B cell (primary cell): ENCODE data around the gene PRAF2. TPM values are rescaled to one million over a fixed set of nuclear protein-coding genes. Genes with fewer than 3 reads are reported as not detected.

Experiments
- ATAC-seq: fragments of 200-7000 bp; cut with Tn5 transposase; one replicate; pipeline ENCODE4 v1.10.0; 2021; ENCODE audit warnings: low read depth, mild to moderate bottlenecking, moderate number of reproducible peaks, moderate library complexity
- CTCF ChIA-PET: fragments of 350-600 bp; sonication (Branson Sonifier 250); formaldehyde crosslinking; loops from one replicate; lab custom pipeline; 2021; ENCODE audit warnings: antibody characterized with exemption, inconsistent platforms; lab: Charles Lee
- POLR2A ChIA-PET: fragments of 350-600 bp; sonication (Branson Sonifier 250); formaldehyde crosslinking; loops from one replicate; lab custom pipeline; 2021; ENCODE audit warnings: antibody characterized with exemption; lab: Charles Lee
- DNase-seq: peaks from one replicate; pipeline ENCODE4 v3.0.0; 2013
- H2AFZ ChIP-seq: 2 replicates; pipeline ENCODE4 v1.6.1; 2012; ENCODE audit warnings: mild to moderate bottlenecking, low read depth, low read length; ENCODE audit not compliant: insufficient read depth, poor library complexity, severe bottlenecking
- H3K27ac ChIP-seq, 2 donors: 1 replicate in 1 of 2; 2 replicates in 1 of 2; pipeline ENCODE4 v1.5.1; 2012 to 2013; ENCODE audit warnings: low read length in 2 of 2, mild to moderate bottlenecking in 2 of 2, moderate library complexity in 1 of 2
- H3K27me3 ChIP-seq, 4 experiments: fragments of 200-600 bp in 1 of 4; sonication (generic) in 1 of 4; replicated peaks in 1 of 4; 1 replicate in 2 of 4; 2 replicates in 2 of 4; pipeline versions ENCODE4 v1.6.1 to v1.7.0; 2013 to 2016; ENCODE audit warnings: low read length in 3 of 4, mild to moderate bottlenecking in 2 of 4, mixed read lengths in 1 of 4, moderate library complexity in 1 of 4; ENCODE audit not compliant: insufficient read depth in 4 of 4, control insufficient read depth in 3 of 4; ENCODE audit errors: control extremely low read depth in 1 of 4
- H3K36me3 ChIP-seq, 2 experiments: replicated peaks in 1 of 2; 1 replicate in 1 of 2; 2 replicates in 1 of 2; pipeline versions ENCODE4 v1.6.1 to v1.7.1; 2013; ENCODE audit warnings: low read length in 1 of 2; ENCODE audit not compliant: insufficient read depth in 2 of 2, control insufficient read depth in 1 of 2; ENCODE audit errors: control extremely low read depth in 1 of 2, extremely low read depth in 1 of 2
- H3K4me1 ChIP-seq, 2 donors: fragments of 200-600 bp in 1 of 2; sonication (generic) in 1 of 2; 1 replicate in 1 of 2; 2 replicates in 1 of 2; pipeline versions ENCODE4 v1.5.1 to v1.6.1; 2013 to 2017; ENCODE audit warnings: low read length in 2 of 2; ENCODE audit not compliant: control insufficient read depth in 2 of 2, insufficient read depth in 2 of 2
- H3K4me2 ChIP-seq: replicated peaks from 2 replicates; pipeline ENCODE3; 2012; ENCODE audit warnings: mild to moderate bottlenecking, low read depth, low read length; ENCODE audit not compliant: poor library complexity, severe bottlenecking
- H3K4me3 ChIP-seq, 5 experiments: fragments of 200-600 bp in 1 of 5; sonication (generic) in 1 of 5; 1 replicate in 3 of 5; 2 replicates in 2 of 5; pipeline versions ENCODE4 v1.5.1 to v1.7.0; 2011 to 2016; ENCODE audit warnings: low read length in 4 of 5, mild to moderate bottlenecking in 4 of 5, low read depth in 2 of 5, control low read depth in 1 of 5, moderate library complexity in 1 of 5; ENCODE audit not compliant: insufficient read depth in 1 of 5; ENCODE audit errors: control extremely low read depth in 1 of 5, extremely low read depth in 1 of 5
- H3K79me2 ChIP-seq: fragments of 200-600 bp; sonication (generic); one replicate; pipeline ENCODE4 v1.6.0; 2016; ENCODE audit warnings: low read length; ENCODE audit not compliant: control insufficient read depth, insufficient read depth
- H3K9ac ChIP-seq: fragments of 200-600 bp; sonication (generic); 2 replicates; pipeline ENCODE4 v1.6.1; 2017; ENCODE audit warnings: mild to moderate bottlenecking, low read length, moderate library complexity
- H3K9me3 ChIP-seq, 3 donors: one replicate each; pipeline versions ENCODE4 v1.6.1 to v1.7.1; 2013; ENCODE audit warnings: low read length in 2 of 3; ENCODE audit not compliant: control insufficient read depth in 2 of 3, insufficient read depth in 1 of 3; ENCODE audit errors: control extremely low read depth in 1 of 3
- H4K20me1 ChIP-seq: 2 replicates; pipeline ENCODE4 v1.6.0; 2012; ENCODE audit warnings: mild to moderate bottlenecking, low read length; ENCODE audit not compliant: insufficient read depth, control insufficient read depth, poor library complexity, severe bottlenecking
- H3K27ac Mint-ChIP-seq: one replicate; pipeline ENCODE4 v1.8.0; 2021; ENCODE audit warnings: mixed read lengths
- H3K27me3 Mint-ChIP-seq: one replicate; pipeline ENCODE4 v1.8.0; 2021; ENCODE audit warnings: mixed read lengths
- H3K4me1 Mint-ChIP-seq: one replicate; pipeline ENCODE4 v1.8.0; 2021; ENCODE audit warnings: mixed read lengths
- H3K4me3 Mint-ChIP-seq: one replicate; pipeline ENCODE4 v1.8.0; 2021; ENCODE audit warnings: mixed read lengths
- H3K9me3 Mint-ChIP-seq: one replicate; pipeline ENCODE4 v1.8.0; 2022; ENCODE audit warnings: mixed read lengths; ENCODE audit not compliant: insufficient read depth
- EZH2 ChIP-seq: IDR thresholded peaks from 2 replicates; pipeline ENCODE4 v1.6.1; 2012; ENCODE audit warnings: borderline replicate concordance, low read depth, mild to moderate bottlenecking, moderate library complexity, low read length; ENCODE audit not compliant: insufficient read depth, poor library complexity, severe bottlenecking
- WGBS: methylation state at CpG from one replicate; pipeline ENCODE4 v1.1.5; 2013; ENCODE audit warnings: missing lambda C conversion rate; ENCODE audit not compliant: insufficient coverage; 5-methylcytosine and 5-hydroxymethylcytosine counted together
- intact Hi-C: fragments of 100-400 bp; cut with micrococcal nuclease; formaldehyde crosslinking; loops from one replicate; pipeline ENCODE4 v1.10.0; 2022
- polyA plus RNA-seq: library from polyadenylated mRNA; depleted of rRNA; stranded (reverse); fragments of >200 nt; gene quantifications from 2 replicates; pipeline ENCODE4 v1.2.3, GENCODE V29; 2012
- total RNA-seq, 2 donors: library from RNA; stranded (reverse); fragments of 120-200 nt in 1 of 2; gene quantifications; 1 replicate in 1 of 2; 2 replicates in 1 of 2; pipeline versions ENCODE4 v1.2.3 to v1.2.4, GENCODE V29; 2013 to 2022
- TF ChIP-seq, protein P1 (sequence below): fragments of 200-600 bp; IDR thresholded peaks from one replicate; pipeline ENCODE4 v1.8.0; 2022; ENCODE audit warnings: antibody characterized with exemption, mild to moderate bottlenecking

The PRAF2 gene
- total and polyA plus RNA-seq, 2 donors (not counting 1 experiment from before 2014, with no cell fraction given), result 19.0 to 19.4 TPM

DNA sequence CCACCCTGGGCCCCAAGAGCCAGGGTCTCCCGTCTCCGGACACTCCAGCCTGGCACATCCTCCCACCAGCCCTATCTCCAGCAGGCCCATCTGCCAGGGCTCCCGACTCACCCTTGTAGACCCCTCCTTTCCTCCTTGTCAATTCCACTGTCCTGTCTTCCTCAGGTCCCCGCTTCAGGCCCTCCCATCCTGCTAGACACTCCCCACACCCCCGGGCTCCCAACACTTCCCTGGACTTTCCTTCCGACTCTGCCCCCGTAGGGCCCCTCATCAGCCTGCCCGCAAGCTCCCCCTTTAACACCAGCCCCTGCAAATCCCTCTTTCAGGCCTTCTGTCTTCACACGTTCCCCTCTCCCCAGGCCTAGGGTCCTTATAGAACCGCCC is 1.1 kb downstream of the PRAF2 start:
- POLR2A ChIA-PET, result no interaction called here
- no peaks in the 10 kb centered on the region for H3K79me2 ChIP-seq

GRCh38 chrX:49071877-49072711 is 1.7 kb downstream of the PRAF2 start:
- no peak overlapping the region for H3K4me3 Mint-ChIP-seq
- H3K27ac Mint-ChIP-seq, result no peak overlapping the region
- peaks cover 0 to 18% of the 10 kb centered on the region in 2 donors for H3K4me1 ChIP-seq
- H3K9me3 ChIP-seq, result peaks cover 0 to 11% (median 0%) of the 10 kb centered on the region in 3 donors
- H4K20me1 ChIP-seq, result no peaks in the 10 kb centered on the region
- TF ChIP-seq, protein P1, sequence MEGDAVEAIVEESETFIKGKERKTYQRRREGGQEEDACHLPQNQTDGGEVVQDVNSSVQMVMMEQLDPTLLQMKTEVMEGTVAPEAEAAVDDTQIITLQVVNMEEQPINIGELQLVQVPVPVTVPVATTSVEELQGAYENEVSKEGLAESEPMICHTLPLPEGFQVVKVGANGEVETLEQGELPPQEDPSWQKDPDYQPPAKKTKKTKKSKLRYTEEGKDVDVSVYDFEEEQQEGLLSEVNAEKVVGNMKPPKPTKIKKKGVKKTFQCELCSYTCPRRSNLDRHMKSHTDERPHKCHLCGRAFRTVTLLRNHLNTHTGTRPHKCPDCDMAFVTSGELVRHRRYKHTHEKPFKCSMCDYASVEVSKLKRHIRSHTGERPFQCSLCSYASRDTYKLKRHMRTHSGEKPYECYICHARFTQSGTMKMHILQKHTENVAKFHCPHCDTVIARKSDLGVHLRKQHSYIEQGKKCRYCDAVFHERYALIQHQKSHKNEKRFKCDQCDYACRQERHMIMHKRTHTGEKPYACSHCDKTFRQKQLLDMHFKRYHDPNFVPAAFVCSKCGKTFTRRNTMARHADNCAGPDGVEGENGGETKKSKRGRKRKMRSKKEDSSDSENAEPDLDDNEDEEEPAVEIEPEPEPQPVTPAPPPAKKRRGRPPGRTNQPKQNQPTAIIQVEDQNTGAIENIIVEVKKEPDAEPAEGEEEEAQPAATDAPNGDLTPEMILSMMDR, result no peak
- TF ChIP-seq EZH2, result no peak
- no peak overlapping the region for H2AFZ ChIP-seq
- DNase-seq, result no peak
- ATAC-seq, result no peak
- H3K4me2 ChIP-seq, result no peak overlapping the region
- 86% methylated on average over 30 of the region's 63 CpGs for WGBS
- H3K36me3 ChIP-seq, result no peaks in the 10 kb centered on the region
- H3K27me3 Mint-ChIP-seq, result no peaks in the 10 kb centered on the region
- H3K27me3 ChIP-seq, result no peaks in the 10 kb centered on the region
- no peak overlapping the region for H3K27ac ChIP-seq
- no peaks in the 10 kb centered on the region for H3K79me2 ChIP-seq
- no peak overlapping the region for H3K9ac ChIP-seq
- CTCF ChIA-PET, result no interaction called here
- H3K9me3 Mint-ChIP-seq, result no peaks in the 10 kb centered on the region
- H3K4me1 Mint-ChIP-seq, result peaks cover 17% of the 10 kb centered on the region
- no peak overlapping the region for H3K4me3 ChIP-seq
- POLR2A ChIA-PET, result no interaction called here
- intact Hi-C loops, result no loop called here

More for the DNA sequence above, 1.1 kb downstream of the PRAF2 start:
- ATAC-seq (no peak), DNase-seq (no peak)
- H3K4me3 Mint-ChIP-seq, result peak overlapping the region; percentile 82
- peaks cover 0 to 18% of the 10 kb centered on the region in 2 donors for H3K4me1 ChIP-seq
- H3K4me2 ChIP-seq, result peak overlapping the region; percentile 76
- H4K20me1 ChIP-seq, result no peaks in the 10 kb centered on the region
- no peak overlapping the region for H3K9ac ChIP-seq
- WGBS, result 87% methylated on average over 7 of the region's 10 CpGs
- intact Hi-C loops, result no loop called here
- no peaks in the 10 kb centered on the region for H3K27me3 Mint-ChIP-seq
- CTCF ChIA-PET, result no interaction called here
- no peak overlapping the region for H3K27ac Mint-ChIP-seq
- H3K36me3 ChIP-seq, result no peaks in the 10 kb centered on the region
- no peaks in the 10 kb centered on the region for H3K27me3 ChIP-seq
- H2AFZ ChIP-seq, result no peak overlapping the region
- H3K4me3 ChIP-seq, result no peak overlapping the region
- H3K4me1 Mint-ChIP-seq, result peaks cover 17% of the 10 kb centered on the region
- H3K27ac ChIP-seq, result no peak overlapping the region
- TF ChIP-seq, protein P1, result no peak
- no peak for TF ChIP-seq EZH2
- H3K9me3 ChIP-seq, result peaks cover 0 to 11% (median 0%) of the 10 kb centered on the region in 3 donors
- no peaks in the 10 kb centered on the region for H3K9me3 Mint-ChIP-seq
